Cardiac muscle cell (in vitro differentiated cells and primary cell): ENCODE results near the gene MARK4. TPM values are rescaled to one million over a fixed set of nuclear protein-coding genes. Genes with fewer than 3 reads are reported as not detected.

Source experiments
- DNase-seq, 2 donors: peaks; one replicate each; pipeline versions ENCODE4 v3.0.0 to v3.0.0-alpha.2; 2010 to 2017; ENCODE audit warnings: low read depth in 1 of 2, low spot score in 1 of 2
- H3K27ac ChIP-seq: fragments of 200-600 bp; sonication (generic); 2 replicates; pipeline ENCODE4 v1.5.1; 2016
- H3K27me3 ChIP-seq: fragments of 200-600 bp; sonication (generic); 2 replicates; pipeline ENCODE4 v1.6.0; 2016; ENCODE audit warnings: control low read depth
- H3K36me3 ChIP-seq: fragments of 200-600 bp; sonication (generic); 2 replicates; pipeline ENCODE4 v1.5.1; 2016; ENCODE audit warnings: control low read depth
- H3K4me1 ChIP-seq: fragments of 200-600 bp; sonication (generic); 2 replicates; pipeline ENCODE4 v1.8.1; 2017; ENCODE audit warnings: low read depth, mild to moderate bottlenecking, mixed run types
- H3K4me3 ChIP-seq: fragments of 200-600 bp; sonication (generic); 2 replicates; pipeline ENCODE4 v1.5.1; 2016; ENCODE audit warnings: mild to moderate bottlenecking
- H3K9me3 ChIP-seq: fragments of 200-600 bp; sonication (generic); 2 replicates; pipeline ENCODE4 v1.5.1; 2017; ENCODE audit warnings: low read depth, mild to moderate bottlenecking, control low read depth
- CTCF ChIP-seq: IDR thresholded peaks from 2 replicates; pipeline ENCODE4 v1.5.1; 2012; ENCODE audit warnings: low read depth, mild to moderate bottlenecking, low read length
- polyA plus RNA-seq: library from polyadenylated mRNA; unstranded; fragments of >200 nt; fragmentation: Nextera tagmentation; extraction: Ambion mirVana; gene quantifications from 2 replicates; pipeline ENCODE4 v1.2.1, GENCODE V29; 2016
- total RNA-seq: library from RNA; depleted of rRNA; stranded (reverse); fragments of >200 nt; gene quantifications from 2 replicates; pipeline ENCODE4 v1.2.3, GENCODE V29; 2016

MARK4 gene
- total and polyA plus RNA-seq, 2 experiments from 2014 or later = 21.0 to 135 TPM

DNA sequence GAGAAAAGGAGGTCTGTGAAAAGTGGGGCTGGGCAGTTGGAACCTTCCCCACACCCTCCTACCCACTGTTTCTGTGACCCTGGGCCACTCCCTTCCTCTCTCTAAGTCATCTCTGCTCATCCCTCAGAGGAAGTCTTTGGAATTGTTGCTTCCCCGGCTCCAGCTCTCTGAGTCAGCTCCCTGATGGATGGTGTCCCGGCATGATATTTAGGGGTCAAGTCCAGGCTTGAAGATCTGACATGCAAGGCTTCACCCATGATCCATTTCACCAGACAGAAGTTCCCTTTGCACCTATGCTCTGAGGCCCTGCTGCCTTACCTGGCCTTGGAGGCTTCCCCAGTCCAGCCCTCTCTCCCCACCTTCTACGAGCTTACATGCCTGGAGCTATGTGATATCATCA, 19.2 kb upstream of the MARK4 start:
- Histone ChIP-seq H3K4me1 (no peaks in the 10 kb centered on the region), H3K9me3 (no peaks in the 10 kb centered on the region), H3K27me3 (peaks cover 57% of the 10 kb centered on the region), H3K27ac (no peak overlapping the region), H3K4me3 (no peak overlapping the region), H3K36me3 (no peaks in the 10 kb centered on the region)
- no peak for TF ChIP-seq CTCF
- no peak for DNase-seq

DNA sequence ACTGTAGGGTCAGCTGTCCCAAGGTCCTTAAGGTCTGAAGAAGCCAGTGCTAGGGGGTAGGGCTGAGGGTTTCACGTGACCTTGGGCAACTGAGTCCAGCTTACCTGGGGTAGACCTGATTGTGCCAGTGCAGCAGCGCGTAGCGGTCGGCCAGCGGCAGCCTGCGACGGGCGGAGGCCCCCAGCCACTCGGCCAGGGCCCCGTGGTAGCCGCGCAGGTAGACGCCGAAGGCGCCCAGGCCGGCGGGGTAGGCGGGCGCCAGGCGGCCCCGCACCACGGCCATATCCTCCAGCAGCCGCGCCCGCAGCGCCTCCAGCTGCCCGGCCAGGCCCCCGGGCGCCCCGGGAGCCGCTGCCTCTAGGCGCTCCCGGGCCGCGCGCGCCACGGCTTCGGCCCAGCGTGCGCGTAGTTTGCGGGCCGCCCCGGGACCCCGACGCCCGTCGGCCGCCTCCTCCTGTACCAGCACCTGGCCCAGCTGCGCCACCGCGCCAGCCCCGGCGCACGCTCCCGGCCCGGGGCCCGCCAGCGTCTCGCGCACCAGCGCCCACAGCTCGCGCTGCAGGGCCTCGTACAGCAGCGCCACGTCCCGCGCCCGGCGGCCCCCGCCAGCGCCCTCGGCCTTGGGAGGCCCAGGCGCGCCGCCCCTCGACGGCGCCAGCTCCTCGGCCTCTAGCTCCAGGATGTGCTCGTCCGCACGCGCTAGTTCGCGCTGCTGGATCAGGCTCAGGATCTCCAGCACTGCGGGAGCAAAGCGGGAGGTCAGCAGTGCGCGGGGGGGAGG, 16.8 kb upstream of the MARK4 start:
- no peaks in the 10 kb centered on the region for H3K9me3 ChIP-seq
- H3K36me3 ChIP-seq = no peaks in the 10 kb centered on the region
- H3K4me3 ChIP-seq = no peak overlapping the region
- H3K4me1 ChIP-seq = no peaks in the 10 kb centered on the region
- H3K27ac ChIP-seq = no peak overlapping the region
- no peak for TF ChIP-seq CTCF
- DNase-seq = peak in 1 of 2 donors; percentile 22
- H3K27me3 ChIP-seq = peaks cover 67% of the 10 kb centered on the region

DNA sequence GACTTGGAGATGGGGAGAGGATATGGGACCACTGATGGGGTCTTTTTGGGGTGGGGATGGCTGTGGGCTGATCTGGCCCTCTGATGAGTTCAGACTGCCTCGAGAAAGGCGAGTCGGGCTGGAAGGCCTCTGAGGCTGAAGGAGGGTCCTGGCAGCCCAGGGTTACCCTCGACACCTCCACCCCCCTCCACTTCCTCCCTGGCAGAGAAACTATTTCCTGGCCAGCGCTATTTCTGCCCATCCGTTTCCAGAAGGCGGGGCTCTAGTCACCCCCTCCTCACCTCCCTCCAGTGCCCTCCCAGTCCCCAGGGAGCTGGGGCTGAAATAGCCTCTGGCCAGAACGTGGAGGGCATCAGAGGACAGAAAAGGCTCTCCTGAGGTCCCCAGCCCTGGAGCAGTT, 15.6 kb upstream of the MARK4 start:
- DNase-seq = no peak
- H3K4me1 ChIP-seq = no peaks in the 10 kb centered on the region
- peaks cover 66% of the 10 kb centered on the region for H3K27me3 ChIP-seq
- H3K36me3 ChIP-seq = no peaks in the 10 kb centered on the region
- no peak for TF ChIP-seq CTCF
- no peaks in the 10 kb centered on the region for H3K9me3 ChIP-seq
- H3K27ac ChIP-seq = no peak overlapping the region
- no peak overlapping the region for H3K4me3 ChIP-seq

GRCh38 chr19:45238556-45238955, 12.5 kb upstream of the MARK4 start:
- Histone ChIP-seq H3K27ac (no peak overlapping the region), H3K9me3 (no peaks in the 10 kb centered on the region), H3K4me3 (no peak overlapping the region), H3K27me3 (peaks cover 41% of the 10 kb centered on the region), H3K4me1 (no peaks in the 10 kb centered on the region), H3K36me3 (no peaks in the 10 kb centered on the region)
- DNase-seq = no peak
- no peak for TF ChIP-seq CTCF

- DNase-seq = no peak
- no peak for TF ChIP-seq CTCF
- peaks cover 5% of the 10 kb centered on the region for H3K4me1 ChIP-seq
- no peaks in the 10 kb centered on the region for H3K9me3 ChIP-seq
- H3K36me3 ChIP-seq = no peaks in the 10 kb centered on the region
- peaks cover 6% of the 10 kb centered on the region for H3K27me3 ChIP-seq
- H3K4me3 ChIP-seq = no peak overlapping the region
- no peak overlapping the region for H3K27ac ChIP-seq
Observed at GRCh38 chr19:45243144-45243732, 7.8 kb upstream of the MARK4 start.
